MCF 10A (cell line): ENCODE results near the gene GRIK2. TPM values are rescaled to one million over a fixed set of nuclear protein-coding genes. Genes with fewer than 3 reads are reported as not detected.
A peak's percentile ranks its signal among the peaks of the same experiment; 100 is the strongest.

Experiments
- BruUV-seq: library from RNA; stranded (reverse); fragments of 400-500 nt; replicated peaks from 2 replicates; lab custom pipeline; 2021; lab: Mats Ljungman, UMichigan
- CTCF ChIA-PET: fragments of 300-600 bp; sonication (Branson Sonifier 250); formaldehyde crosslinking; extraction: SDS; loops from one replicate; lab custom pipeline; 2021; ENCODE audit warnings: antibody characterized with exemption, inconsistent platforms; lab: Yijun Ruan, JAX
- POLR2A ChIA-PET: fragments of 300-600, 350-650 bp; sonication (Branson Sonifier 250); formaldehyde crosslinking; extraction: SDS; loops from one replicate; lab custom pipeline; 2020; ENCODE audit warnings: antibody characterized with exemption, inconsistent platforms; lab: Yijun Ruan, JAX
- DNase-seq: peaks from one replicate; pipeline ENCODE4 v3.0.0-alpha.2; 2018; ENCODE audit not compliant: unreplicated experiment
- H3K27ac Mint-ChIP-seq: one replicate; pipeline ENCODE4 v1.8.0; 2022; ENCODE audit warnings: mild to moderate bottlenecking, low read depth, mixed read lengths; ENCODE audit not compliant: unreplicated experiment
- H3K27me3 Mint-ChIP-seq: one replicate; pipeline ENCODE4 v1.8.0; 2022; ENCODE audit warnings: mixed read lengths; ENCODE audit not compliant: insufficient read depth, unreplicated experiment
- H3K36me3 Mint-ChIP-seq: one replicate; pipeline ENCODE4 v1.8.0; 2022; ENCODE audit warnings: mild to moderate bottlenecking, moderate library complexity, mixed read lengths; ENCODE audit not compliant: insufficient read depth, unreplicated experiment
- H3K4me1 Mint-ChIP-seq: one replicate; pipeline ENCODE4 v1.8.0; 2022; ENCODE audit warnings: mixed read lengths; ENCODE audit not compliant: insufficient read depth, unreplicated experiment
- H3K4me3 Mint-ChIP-seq: one replicate; pipeline ENCODE4 v1.8.0; 2022; ENCODE audit warnings: mild to moderate bottlenecking, moderate library complexity, mixed read lengths; ENCODE audit not compliant: unreplicated experiment
- H3K9me3 Mint-ChIP-seq: one replicate; pipeline ENCODE4 v1.8.0; 2022; ENCODE audit warnings: mixed read lengths; ENCODE audit not compliant: unreplicated experiment
- CTCF ChIP-seq: fragments of 200-600 bp; IDR thresholded peaks from one replicate; pipeline ENCODE4 v1.8.0; 2022; ENCODE audit warnings: antibody characterized with exemption, mild to moderate bottlenecking; ENCODE audit not compliant: unreplicated experiment
- intact Hi-C: fragments of 100-400 bp; cut with micrococcal nuclease; formaldehyde crosslinking; loops from 2 replicates; pipeline ENCODE4 v1.14.1; 2022
- total RNA-seq: library from RNA; stranded (reverse); gene quantifications from 2 replicates; pipeline ENCODE4 v1.2.3, GENCODE V29; 2022

The GRIK2 gene
- total RNA-seq, 1 experiment from 2014 or later, result 0.89 TPM

- H3K4me1 Mint-ChIP-seq, result peaks cover 2% of the 10 kb centered on the region
- no peaks in the 10 kb centered on the region for H3K27me3 Mint-ChIP-seq
- DNase-seq, result no peak
- no peaks in the 10 kb centered on the region for H3K9me3 Mint-ChIP-seq
- no peak overlapping the region for H3K4me3 Mint-ChIP-seq
- POLR2A ChIA-PET, result interaction anchor here (0.6 kb wide), 1 partner anchor 555 kb away, joined by 3 read pairs; no protein-coding TSS in a partner anchor
- no peak overlapping the region for H3K27ac Mint-ChIP-seq
- CTCF ChIA-PET, result no interaction called here
- H3K36me3 Mint-ChIP-seq, result no peaks in the 10 kb centered on the region
- intact Hi-C loops, result no loop called here
- no TSS peak for BruUV-seq
- TF ChIP-seq CTCF, result no peak
Observed at GRCh38 chr6:101878554-101879276, 485.2 kb downstream of the GRIK2 start.

GRCh38 chr6:101879782-101880181 is 486.3 kb downstream of the GRIK2 start:
- intact Hi-C loops, result no loop called here
- no peak for DNase-seq
- H3K4me1 Mint-ChIP-seq, result peaks cover 7% of the 10 kb centered on the region
- ChIA-PET CTCF (no interaction called here), POLR2A (no interaction called here)
- no peaks in the 10 kb centered on the region for H3K36me3 Mint-ChIP-seq
- H3K27ac Mint-ChIP-seq, result no peak overlapping the region
- no peaks in the 10 kb centered on the region for H3K9me3 Mint-ChIP-seq
- no TSS peak for BruUV-seq
- no peak overlapping the region for H3K4me3 Mint-ChIP-seq
- H3K27me3 Mint-ChIP-seq, result no peaks in the 10 kb centered on the region
- no peak for TF ChIP-seq CTCF

- POLR2A ChIA-PET, result interaction anchor here (1.2 kb wide), 1 partner anchor 19 kb away, joined by 4 read pairs; no protein-coding TSS in a partner anchor
- no peak for DNase-seq
- no TSS peak for BruUV-seq
- intact Hi-C loops, result no loop called here
- no peak for TF ChIP-seq CTCF
- Mint-ChIP-seq H3K36me3 (no peaks in the 10 kb centered on the region), H3K4me3 (no peak overlapping the region), H3K27me3 (no peaks in the 10 kb centered on the region), H3K27ac (peak overlapping the region; percentile 7), H3K9me3 (no peaks in the 10 kb centered on the region), H3K4me1 (peaks cover 7% of the 10 kb centered on the region)
- CTCF ChIA-PET, result interaction anchor here (0.6 kb wide), 1 partner anchor 770 kb away, joined by 3 read pairs; no protein-coding TSS in a partner anchor
Observed at GRCh38 chr6:101883505-101883904, 490.0 kb downstream of the GRIK2 start.

- no peak for TF ChIP-seq CTCF
- ChIA-PET POLR2A (no interaction called here), CTCF (no interaction called here)
- Mint-ChIP-seq H3K27me3 (no peaks in the 10 kb centered on the region), H3K4me3 (no peak overlapping the region), H3K27ac (no peak overlapping the region), H3K4me1 (peaks cover 7% of the 10 kb centered on the region), H3K36me3 (no peaks in the 10 kb centered on the region), H3K9me3 (no peaks in the 10 kb centered on the region)
- no TSS peak for BruUV-seq
- DNase-seq, result no peak
- intact Hi-C loops, result no loop called here
Observed at GRCh38 chr6:101887532-101887931, 494.0 kb downstream of the GRIK2 start.
